Lung (tissue), 12 donors: ENCODE measurements around the gene PAX2. TPM values are rescaled to one million over a fixed set of nuclear protein-coding genes. Genes with fewer than 3 reads are reported as not detected.

ENCODE experiments used
- ATAC-seq: fragments of 200-7000 bp; cut with Tn5 transposase; one replicate; pipeline ENCODE4 v1.9.1; 2020; ENCODE audit warnings: moderate number of reproducible peaks; ENCODE audit not compliant: insufficient read depth, low FRiP score
- DNase-seq, 3 donors: peaks; one replicate each; pipeline ENCODE4 v3.0.0-alpha.2; 2013 to 2017
- H3K27ac ChIP-seq, 2 donors: one replicate each; pipeline ENCODE4 v1.5.1; 2013; ENCODE audit warnings: mild to moderate bottlenecking in 2 of 2, moderate library complexity in 2 of 2, control low read depth in 1 of 2, inconsistent platforms in 1 of 2, low read depth in 1 of 2, low read length in 1 of 2
- H3K27me3 ChIP-seq, 3 donors: one replicate each; pipeline ENCODE4 v1.5.1; 2013; ENCODE audit warnings: low read length in 2 of 3; ENCODE audit not compliant: control insufficient read depth in 3 of 3, insufficient read depth in 3 of 3
- H3K36me3 ChIP-seq, 4 donors: one replicate each; pipeline ENCODE4 v1.5.1; 2013; ENCODE audit warnings: low read length in 4 of 4, mild to moderate bottlenecking in 1 of 4, moderate library complexity in 1 of 4; ENCODE audit not compliant: control insufficient read depth in 4 of 4, insufficient read depth in 4 of 4
- H3K4me1 ChIP-seq, 5 donors: one replicate each; pipeline ENCODE4 v1.5.1; 2013; ENCODE audit warnings: low read length in 5 of 5, mild to moderate bottlenecking in 2 of 5, moderate library complexity in 1 of 5; ENCODE audit not compliant: control insufficient read depth in 5 of 5, insufficient read depth in 5 of 5
- H3K4me3 ChIP-seq: one replicate; pipeline ENCODE4 v1.5.1; 2013; ENCODE audit warnings: mild to moderate bottlenecking, control low read depth, moderate library complexity
- H3K9ac ChIP-seq, 2 donors: one replicate each; pipeline ENCODE4 v1.5.1; 2013; ENCODE audit warnings: low read length in 2 of 2, control low read depth in 1 of 2; ENCODE audit not compliant: insufficient read depth in 1 of 2
- H3K9me3 ChIP-seq, 4 donors: one replicate each; pipeline ENCODE4 v1.5.1; 2013; ENCODE audit warnings: low read length in 3 of 4, mild to moderate bottlenecking in 1 of 4, moderate library complexity in 1 of 4; ENCODE audit not compliant: control insufficient read depth in 4 of 4, insufficient read depth in 3 of 4
- CTCF ChIP-seq: IDR thresholded peaks from 2 replicates; pipeline ENCODE4 v1.5.1; 2012; ENCODE audit warnings: mild to moderate bottlenecking; ENCODE audit errors: control extremely low read depth, extremely low read depth
- WGBS, 2 donors: extraction: QIAGEN DNeasy Blood & Tissue Kit; methylation state at CpG; one replicate each; pipeline ENCODE4 v1.1.7; 2013; 5-methylcytosine and 5-hydroxymethylcytosine counted together
- polyA plus RNA-seq, 2 donors: library from polyadenylated mRNA; stranded (reverse); fragments of 200-250 nt; gene quantifications; one replicate each; pipeline ENCODE4 v1.2.1, GENCODE V29; 2013
- total RNA-seq, 2 donors: library from RNA; depleted of rRNA in 1 of 2; stranded (reverse); fragments of >200 nt in 1 of 2; gene quantifications; one replicate each; pipeline ENCODE4 v1.2.1, GENCODE V29; 2014 to 2021
- donor health status: control.
- donor health status: control.
- donor health status: Bipolar disorder and iron deficiency.
- donor health status: healthy.
- donor health status: DM: yes; HTN: yes; CAD: no.

Gene PAX2
- total and polyA plus RNA-seq, 4 donors, result not detected

- no peaks in the 10 kb centered on the region for H3K36me3 ChIP-seq
- 30% methylated on average over 5 of the region's 5 CpGs for WGBS, 2 donors
- ATAC-seq (no peak), DNase-seq (no peak)
- no peak overlapping the region for H3K27ac ChIP-seq
- H3K4me1 ChIP-seq, result no peaks in the 10 kb centered on the region
- no peak overlapping the region for H3K9ac ChIP-seq
- peaks cover 0 to 8% (median 0%) of the 10 kb centered on the region in 4 donors for H3K9me3 ChIP-seq
- H3K4me3 ChIP-seq, result no peak overlapping the region
- peaks cover 7 to 76% (median 43%) of the 10 kb centered on the region in 3 donors for H3K27me3 ChIP-seq
- no peak for TF ChIP-seq CTCF
Measured at GRCh38 chr10:100760726-100761125, 15.3 kb downstream of the PAX2 start.

- WGBS, 2 donors, result 75 to 77% methylated on average over 7 of the region's 7 CpGs
- TF ChIP-seq CTCF, result no peak
- no peak for DNase-seq
- Histone ChIP-seq H3K9me3 (peaks cover 0 to 8% (median 0%) of the 10 kb centered on the region in 4 donors), H3K27ac (no peak overlapping the region), H3K9ac (no peak overlapping the region), H3K4me1 (no peaks in the 10 kb centered on the region), H3K27me3 (peaks cover 9 to 76% (median 42%) of the 10 kb centered on the region in 3 donors), H3K36me3 (no peaks in the 10 kb centered on the region), H3K4me3 (no peak overlapping the region)
- no peak for ATAC-seq
Measured at GRCh38 chr10:100761191-100761590, 15.8 kb downstream of the PAX2 start.

GRCh38 chr10:100763043-100763747 lies 17.8 kb downstream of the PAX2 start:
- no peak overlapping the region for H3K4me3 ChIP-seq
- peaks cover 2 to 78% (median 43%) of the 10 kb centered on the region in 3 donors for H3K27me3 ChIP-seq
- H3K27ac ChIP-seq, result no peak overlapping the region
- no peak for TF ChIP-seq CTCF
- H3K36me3 ChIP-seq, result no peaks in the 10 kb centered on the region
- no peak overlapping the region for H3K9ac ChIP-seq
- WGBS, 2 donors, result 63 to 78% methylated on average over 5 of the region's 5 CpGs
- no peaks in the 10 kb centered on the region for H3K4me1 ChIP-seq
- peaks cover 0 to 5% (median 0%) of the 10 kb centered on the region in 4 donors for H3K9me3 ChIP-seq
- DNase-seq, result no peak
- no peak for ATAC-seq
